HepG2 (cell line): Measurements from ENCODE around the gene LRIG1. TPM values are rescaled to one million over a fixed set of nuclear protein-coding genes. Genes with fewer than 3 reads are reported as not detected.

Experiments used
- AGO2 ChIP-seq: fragments of 200-400 bp; formaldehyde crosslinking; optimal IDR thresholded peaks from 2 replicates; pipeline ENCODE3; 2017; ENCODE audit warnings: mild to moderate bottlenecking, low read depth, low read length, moderate library complexity
- ARNT2 ChIP-seq: sonication (generic); formaldehyde crosslinking; IDR thresholded peaks from 2 replicates; pipeline ENCODE4 v1.8.0; 2022; ENCODE audit warnings: mild to moderate bottlenecking, low read depth, missing genetic modification reagents, moderate library complexity
- BRF2 ChIP-seq: sonication (generic); formaldehyde crosslinking; IDR thresholded peaks from 2 replicates; pipeline ENCODE4 v1.8.1; 2022; ENCODE audit warnings: mild to moderate bottlenecking, missing genetic modification reagents
- FOSL1 ChIP-seq: sonication (generic); formaldehyde crosslinking; IDR thresholded peaks from 2 replicates; pipeline ENCODE4 v1.9.0; 2021; ENCODE audit warnings: missing genetic modification reagents, borderline replicate concordance
- FOXK2 ChIP-seq: fragments of 450-650 bp; IDR thresholded peaks from 2 replicates; pipeline ENCODE4 v1.6.1; 2016
- FOXP1 ChIP-seq, 2 experiments: fragments of 450-650 bp in 1 of 2; IDR thresholded peaks; 2 replicates each; pipeline ENCODE4 v1.6.1; 2017 to 2018; ENCODE audit warnings: antibody characterized with exemption in 1 of 2
- GPN1 ChIP-seq: sonication (generic); formaldehyde crosslinking; IDR thresholded peaks from 2 replicates; pipeline ENCODE4 v1.5.1; 2020; ENCODE audit warnings: missing genetic modification reagents, borderline replicate concordance
- KLF16 ChIP-seq, 2 experiments: sonication (generic) in 1 of 2; formaldehyde crosslinking in 1 of 2; IDR thresholded peaks; 2 replicates each; pipeline versions ENCODE4 v1.6.1 to v1.8.0; 2016 to 2023; ENCODE audit warnings: missing genetic modification reagents in 2 of 2, missing compliant biosample characterization in 1 of 2
- NAIF1 ChIP-seq: sonication (generic); formaldehyde crosslinking; IDR thresholded peaks from 2 replicates; pipeline ENCODE4 v1.5.0; 2020; ENCODE audit warnings: mild to moderate bottlenecking, missing genetic modification reagents, borderline replicate concordance
- NFKB2 ChIP-seq: sonication (generic); formaldehyde crosslinking; IDR thresholded peaks from 2 replicates; pipeline ENCODE4 v1.4.0; 2020; ENCODE audit warnings: missing genetic modification reagents, borderline replicate concordance
- NR2F6 ChIP-seq, 2 experiments: IDR thresholded peaks; 2 replicates each; pipeline ENCODE4 v1.6.1; 2016; ENCODE audit warnings: antibody characterized with exemption in 1 of 2, mild to moderate bottlenecking in 1 of 2
- PHF20 ChIP-seq: sonication (generic); formaldehyde crosslinking; IDR thresholded peaks from 2 replicates; pipeline ENCODE4 v1.5.0; 2020; ENCODE audit warnings: mild to moderate bottlenecking, missing genetic modification reagents
- REL ChIP-seq: sonication (generic); formaldehyde crosslinking; conservative IDR thresholded peaks from 2 replicates; pipeline ENCODE4 v1.8.0; 2022; ENCODE audit warnings: mild to moderate bottlenecking, missing genetic modification reagents, moderate library complexity
- SIX4 ChIP-seq: sonication (generic); formaldehyde crosslinking; IDR thresholded peaks from 2 replicates; pipeline ENCODE4 v1.4.0; 2020; ENCODE audit warnings: missing genetic modification reagents
- SMYD3 ChIP-seq: sonication (generic); formaldehyde crosslinking; IDR thresholded peaks from 2 replicates; pipeline ENCODE4 v1.8.1; 2023; ENCODE audit warnings: mild to moderate bottlenecking, missing genetic modification reagents
- TRIM22 ChIP-seq: fragments of 450-650 bp; IDR thresholded peaks from 2 replicates; pipeline ENCODE4 v1.6.1; 2017
- ZEB1 ChIP-seq: IDR thresholded peaks from 2 replicates; pipeline ENCODE4 v1.6.1; 2012; ENCODE audit warnings: mild to moderate bottlenecking, low read depth, inconsistent platforms; ENCODE audit not compliant: insufficient replicate concordance
- ZFP41 ChIP-seq: sonication (generic); formaldehyde crosslinking; IDR thresholded peaks from 2 replicates; pipeline ENCODE4 v1.4.0; 2020; ENCODE audit warnings: mild to moderate bottlenecking, missing genetic modification reagents, borderline replicate concordance
- ZMYM4 ChIP-seq: sonication (generic); formaldehyde crosslinking; IDR thresholded peaks from 2 replicates; pipeline ENCODE4 v1.8.1; 2023; ENCODE audit warnings: mild to moderate bottlenecking, missing genetic modification reagents
- ZNF234 ChIP-seq: sonication (generic); formaldehyde crosslinking; conservative IDR thresholded peaks from 2 replicates; pipeline ENCODE4 v1.5.1; 2020; ENCODE audit warnings: mild to moderate bottlenecking, missing genetic modification reagents
- ZNF512 ChIP-seq: sonication (generic); formaldehyde crosslinking; IDR thresholded peaks from 2 replicates; pipeline ENCODE4 v1.4.0; 2020; ENCODE audit warnings: mild to moderate bottlenecking, missing genetic modification reagents
- ZNF615 ChIP-seq: sonication (generic); formaldehyde crosslinking; IDR thresholded peaks from 2 replicates; pipeline ENCODE4 v1.5.0; 2020; ENCODE audit warnings: mild to moderate bottlenecking, missing genetic modification reagents, borderline replicate concordance
- polyA plus RNA-seq, 8 experiments: library from polyadenylated mRNA; depleted of rRNA in 3 of 8; stranded (reverse) in 7 of 8; unstranded in 1 of 8; fragments of >200 nt; fragmentation: Illumina TruSeq in 4 of 8; extraction: Trizol in 4 of 8; gene quantifications; 2 replicates each; pipeline versions ENCODE4 v1.2.1 to v1.2.3, GENCODE V29; 2011 to 2016; ENCODE audit warnings: low read depth in 4 of 8, missing spikeins in 1 of 8, mixed read lengths in 1 of 8; ENCODE audit not compliant: insufficient read depth in 1 of 8
- total RNA-seq, 5 experiments: library from RNA; depleted of rRNA; stranded (reverse); fragments of >200 nt; fragmentation: Illumina TruSeq; extraction: Trizol; gene quantifications; 2 replicates each; pipeline ENCODE4 v1.2.3, GENCODE V29; 2016; ENCODE audit warnings: low read depth in 1 of 5
- TF ChIP-seq, protein P1 (sequence below): IDR thresholded peaks from 2 replicates; pipeline ENCODE4 v1.6.1; 2016
- TF ChIP-seq, protein P2 (sequence below): sonication (generic); formaldehyde crosslinking; IDR thresholded peaks from 2 replicates; pipeline ENCODE4 v1.8.0; 2022; ENCODE audit warnings: mild to moderate bottlenecking, missing genetic modification reagents, moderate library complexity

Gene LRIG1
- total and polyA plus RNA-seq, 2 of the 13 experiments (the other 11 are each of a cell fraction or from before 2014, with no cell fraction given): 17.8 to 24.8 TPM

DNA sequence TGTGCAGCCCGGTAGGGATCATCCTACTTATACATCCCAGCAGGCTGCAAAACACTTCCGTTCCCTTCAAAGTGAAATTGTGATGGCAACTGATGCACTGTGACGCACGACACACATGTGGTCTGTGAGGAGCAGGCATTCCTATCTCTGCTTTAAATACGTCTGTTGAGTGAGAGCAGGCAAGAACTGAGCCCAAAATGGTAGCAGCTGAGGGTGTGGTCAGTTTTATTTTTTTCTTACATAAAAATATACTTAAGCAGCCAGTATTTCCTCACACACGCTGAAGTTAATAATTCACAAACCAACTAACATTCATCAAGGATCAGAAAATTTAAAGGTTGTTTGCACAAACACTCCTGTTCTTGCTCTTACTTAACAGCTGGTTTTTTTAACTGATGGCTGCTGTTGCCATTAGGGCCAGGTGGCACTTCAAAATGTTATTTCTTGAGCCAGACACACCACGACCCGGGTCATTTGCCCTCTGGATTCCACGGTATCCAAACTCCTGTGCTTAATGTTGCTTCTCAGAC, 23.9 kb downstream of the LRIG1 start (continued):
- TF ChIP-seq, protein P1, sequence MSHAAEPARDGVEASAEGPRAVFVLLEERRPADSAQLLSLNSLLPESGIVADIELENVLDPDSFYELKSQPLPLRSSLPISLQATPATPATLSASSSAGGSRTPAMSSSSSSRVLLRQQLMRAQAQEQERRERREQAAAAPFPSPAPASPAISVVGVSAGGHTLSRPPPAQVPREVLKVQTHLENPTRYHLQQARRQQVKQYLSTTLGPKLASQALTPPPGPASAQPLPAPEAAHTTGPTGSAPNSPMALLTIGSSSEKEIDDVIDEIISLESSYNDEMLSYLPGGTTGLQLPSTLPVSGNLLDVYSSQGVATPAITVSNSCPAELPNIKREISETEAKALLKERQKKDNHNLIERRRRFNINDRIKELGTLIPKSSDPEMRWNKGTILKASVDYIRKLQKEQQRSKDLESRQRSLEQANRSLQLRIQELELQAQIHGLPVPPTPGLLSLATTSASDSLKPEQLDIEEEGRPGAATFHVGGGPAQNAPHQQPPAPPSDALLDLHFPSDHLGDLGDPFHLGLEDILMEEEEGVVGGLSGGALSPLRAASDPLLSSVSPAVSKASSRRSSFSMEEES (CRISPR knock-in tag): no peak
- TF ChIP-seq ZFP41 (CRISPR knock-in tag) (no peak), ZMYM4 (CRISPR knock-in tag) (0 out of 2 replicates have a peak, but pooled peaks have one; percentile 19), FOXK2 (no peak), ARNT2 (CRISPR knock-in tag) (no peak), SIX4 (CRISPR knock-in tag) (no peak), GPN1 (CRISPR knock-in tag) (no peak), FOXP1 (IDR thresholded peaks at IDR 0.05) (no peak), FOXP1 (CRISPR knock-in tag; IDR thresholded peaks at IDR 0.05) (no peak), NAIF1 (no peak), ZNF615 (CRISPR knock-in tag) (no peak), NR2F6 (IDR thresholded peaks at IDR 0.05) (no peak), NR2F6 (CRISPR knock-in tag; IDR thresholded peaks at IDR 0.05) (no peak), NFKB2 (CRISPR knock-in tag) (no peak), TRIM22 (no peak), ZNF512 (CRISPR knock-in tag) (no peak), BRF2 (CRISPR knock-in tag) (no peak), ZNF234 (no peak), PHF20 (CRISPR knock-in tag) (no peak), KLF16 (CRISPR knock-in tag; IDR thresholded peaks at IDR 0.05) (peak in 1 of 2 experiments; percentile 37; a peak in 1 of 4 replicates), REL (CRISPR knock-in tag) (no peak), SMYD3 (CRISPR knock-in tag) (0 out of 2 replicates have a peak, but pooled peaks have one; percentile 29), AGO2 (no peak), FOSL1 (CRISPR knock-in tag) (no peak), ZEB1 (no peak)
- TF ChIP-seq, protein P2, sequence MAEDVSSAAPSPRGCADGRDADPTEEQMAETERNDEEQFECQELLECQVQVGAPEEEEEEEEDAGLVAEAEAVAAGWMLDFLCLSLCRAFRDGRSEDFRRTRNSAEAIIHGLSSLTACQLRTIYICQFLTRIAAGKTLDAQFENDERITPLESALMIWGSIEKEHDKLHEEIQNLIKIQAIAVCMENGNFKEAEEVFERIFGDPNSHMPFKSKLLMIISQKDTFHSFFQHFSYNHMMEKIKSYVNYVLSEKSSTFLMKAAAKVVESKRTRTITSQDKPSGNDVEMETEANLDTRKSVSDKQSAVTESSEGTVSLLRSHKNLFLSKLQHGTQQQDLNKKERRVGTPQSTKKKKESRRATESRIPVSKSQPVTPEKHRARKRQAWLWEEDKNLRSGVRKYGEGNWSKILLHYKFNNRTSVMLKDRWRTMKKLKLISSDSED: no peak
